Loucy (cell line): ENCODE data around the gene TANGO6.

Experiments
- H2AFZ ChIP-seq: fragments of 200-600 bp; sonication (generic); 2 replicates; pipeline ENCODE4 v1.6.0; 2016; ENCODE audit warnings: antibody characterized with exemption, mild to moderate bottlenecking, low read length, moderate library complexity
- H3F3A ChIP-seq: fragments of 200-600 bp; 2 replicates; pipeline ENCODE4 v1.6.0; 2016; ENCODE audit warnings: antibody characterized with exemption, low read depth, mild to moderate bottlenecking
- H3K27me3 ChIP-seq: fragments of 200-600 bp; sonication (generic); 2 replicates; pipeline ENCODE4 v1.6.1; 2014; ENCODE audit warnings: low read length, mild to moderate bottlenecking; ENCODE audit not compliant: insufficient read depth, poor library complexity, severe bottlenecking
- H3K36me3 ChIP-seq: fragments of 200-600 bp; sonication (generic); 2 replicates; pipeline ENCODE4 v1.6.1; 2016; ENCODE audit warnings: low read length; ENCODE audit not compliant: insufficient read depth
- H3K4me1 ChIP-seq: fragments of 200-600 bp; sonication (generic); 2 replicates; pipeline ENCODE4 v1.5.1; 2014; ENCODE audit warnings: low read length, mild to moderate bottlenecking; ENCODE audit not compliant: insufficient read depth, poor library complexity, severe bottlenecking
- H3K4me2 ChIP-seq: fragments of 200-600 bp; sonication (generic); 2 replicates; pipeline ENCODE4 v1.6.0; 2014; ENCODE audit warnings: antibody characterized with exemption, low read length, low read depth, mild to moderate bottlenecking; ENCODE audit not compliant: poor library complexity, severe bottlenecking
- H3K4me3 ChIP-seq: fragments of 200-600 bp; sonication (generic); 2 replicates; pipeline ENCODE4 v1.5.1; 2014; ENCODE audit warnings: low read length, mild to moderate bottlenecking, mixed read lengths; ENCODE audit not compliant: poor library complexity, severe bottlenecking
- H3K79me2 ChIP-seq: fragments of 200-600 bp; sonication (generic); 2 replicates; pipeline ENCODE4 v1.6.1; 2014; ENCODE audit warnings: low read length; ENCODE audit not compliant: insufficient read depth
- H3K9ac ChIP-seq: fragments of 200-600 bp; sonication (generic); 2 replicates; pipeline ENCODE4 v1.6.0; 2014; ENCODE audit warnings: mild to moderate bottlenecking, low read depth, low read length, moderate library complexity; ENCODE audit not compliant: poor library complexity, severe bottlenecking
- H3K9me2 ChIP-seq: fragments of 200-600 bp; sonication (generic); replicated peaks from 2 replicates; pipeline ENCODE4 v1.6.1; 2016; ENCODE audit warnings: low read depth, low read length, mixed read lengths
- H3K9me3 ChIP-seq: fragments of 200-600 bp; sonication (generic); 2 replicates; pipeline ENCODE4 v1.6.1; 2014; ENCODE audit warnings: mild to moderate bottlenecking, antibody characterized with exemption, low read length, low read depth; ENCODE audit not compliant: insufficient read depth
- H4K20me1 ChIP-seq: fragments of 200-600 bp; sonication (generic); 2 replicates; pipeline ENCODE4 v1.6.0; 2014; ENCODE audit warnings: antibody characterized with exemption, low read length, mild to moderate bottlenecking; ENCODE audit not compliant: insufficient read depth, poor library complexity, severe bottlenecking
- EZH2phosphoT487 ChIP-seq: fragments of 200-600 bp; IDR thresholded peaks from 2 replicates; pipeline ENCODE4 v1.6.1; 2018; ENCODE audit warnings: antibody characterized with exemption, mild to moderate bottlenecking, moderate library complexity, borderline replicate concordance
- TF ChIP-seq, protein P1 (sequence below): fragments of 200-600 bp; sonication (generic); conservative IDR thresholded peaks from 2 replicates; pipeline ENCODE4 v1.5.1; 2014; ENCODE audit warnings: mild to moderate bottlenecking, antibody characterized with exemption, low read length

The TANGO6 gene

DNA sequence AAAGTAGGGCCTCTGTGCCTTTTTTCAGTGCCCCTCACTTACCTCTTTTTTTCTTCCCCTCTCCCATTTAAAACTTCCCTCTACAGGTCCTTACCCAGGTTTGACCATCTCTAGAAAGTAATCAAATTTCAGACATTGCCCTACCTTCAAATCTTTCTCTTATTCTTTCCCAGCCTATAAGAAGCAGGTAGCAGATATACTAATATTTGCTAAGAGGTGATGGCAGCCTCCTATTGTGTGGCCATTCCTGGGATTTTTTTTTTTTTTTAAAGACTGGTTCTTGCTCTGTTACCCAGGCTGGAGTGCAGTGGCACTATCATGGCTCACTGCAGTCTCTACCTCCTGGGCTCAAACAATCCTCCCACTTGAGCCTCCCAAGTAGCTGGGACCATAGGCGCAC lies 151.0 kb downstream of the TANGO6 start:
- Histone ChIP-seq H2AFZ (no peak overlapping the region), H3K9me2 (no peaks in the 10 kb centered on the region), H3K9ac (no peak overlapping the region), H3K4me1 (no peaks in the 10 kb centered on the region), H4K20me1 (no peaks in the 10 kb centered on the region), H3K27me3 (no peaks in the 10 kb centered on the region), H3K36me3 (no peaks in the 10 kb centered on the region), H3K9me3 (no peaks in the 10 kb centered on the region), H3K4me2 (no peak overlapping the region), H3K4me3 (no peak overlapping the region), H3F3A (no peaks in the 10 kb centered on the region), H3K79me2 (no peaks in the 10 kb centered on the region)
- TF ChIP-seq EZH2phosphoT487: no peak
- TF ChIP-seq, protein P1, sequence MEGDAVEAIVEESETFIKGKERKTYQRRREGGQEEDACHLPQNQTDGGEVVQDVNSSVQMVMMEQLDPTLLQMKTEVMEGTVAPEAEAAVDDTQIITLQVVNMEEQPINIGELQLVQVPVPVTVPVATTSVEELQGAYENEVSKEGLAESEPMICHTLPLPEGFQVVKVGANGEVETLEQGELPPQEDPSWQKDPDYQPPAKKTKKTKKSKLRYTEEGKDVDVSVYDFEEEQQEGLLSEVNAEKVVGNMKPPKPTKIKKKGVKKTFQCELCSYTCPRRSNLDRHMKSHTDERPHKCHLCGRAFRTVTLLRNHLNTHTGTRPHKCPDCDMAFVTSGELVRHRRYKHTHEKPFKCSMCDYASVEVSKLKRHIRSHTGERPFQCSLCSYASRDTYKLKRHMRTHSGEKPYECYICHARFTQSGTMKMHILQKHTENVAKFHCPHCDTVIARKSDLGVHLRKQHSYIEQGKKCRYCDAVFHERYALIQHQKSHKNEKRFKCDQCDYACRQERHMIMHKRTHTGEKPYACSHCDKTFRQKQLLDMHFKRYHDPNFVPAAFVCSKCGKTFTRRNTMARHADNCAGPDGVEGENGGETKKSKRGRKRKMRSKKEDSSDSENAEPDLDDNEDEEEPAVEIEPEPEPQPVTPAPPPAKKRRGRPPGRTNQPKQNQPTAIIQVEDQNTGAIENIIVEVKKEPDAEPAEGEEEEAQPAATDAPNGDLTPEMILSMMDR: no peak

DNA sequence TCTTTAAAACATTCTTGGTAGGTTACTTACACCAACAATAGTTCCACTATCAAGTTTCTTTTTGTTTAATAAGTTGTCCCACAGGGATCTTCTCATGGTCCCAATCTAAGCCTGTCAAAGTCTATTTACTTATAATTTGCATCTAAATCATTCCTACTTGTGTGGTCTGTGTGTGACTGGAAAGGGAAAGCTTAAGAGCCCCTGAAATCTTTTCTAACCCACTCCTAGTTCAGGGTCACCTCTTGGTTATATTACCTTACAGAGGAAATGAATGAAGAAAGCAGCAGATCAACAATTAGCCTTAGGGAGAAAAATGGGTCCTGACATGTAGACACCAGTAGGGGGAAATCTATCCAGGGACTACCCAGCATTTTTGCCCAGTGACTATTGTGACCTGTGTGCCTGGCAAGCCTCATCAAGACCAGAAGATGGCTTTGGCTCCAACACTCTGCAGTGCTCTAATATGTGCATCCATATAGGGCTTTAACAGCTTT lies 151.7 kb downstream of the TANGO6 start:
- Histone ChIP-seq H3K4me3 (no peak overlapping the region), H3K9me3 (no peaks in the 10 kb centered on the region), H3K79me2 (no peaks in the 10 kb centered on the region), H3K4me1 (no peaks in the 10 kb centered on the region), H3F3A (no peaks in the 10 kb centered on the region), H3K9ac (no peak overlapping the region), H3K4me2 (no peak overlapping the region), H4K20me1 (no peaks in the 10 kb centered on the region), H3K27me3 (no peaks in the 10 kb centered on the region), H3K36me3 (no peaks in the 10 kb centered on the region), H2AFZ (no peak overlapping the region), H3K9me2 (no peaks in the 10 kb centered on the region)
- TF ChIP-seq EZH2phosphoT487: no peak
- TF ChIP-seq, protein P1: peak; percentile 61

DNA sequence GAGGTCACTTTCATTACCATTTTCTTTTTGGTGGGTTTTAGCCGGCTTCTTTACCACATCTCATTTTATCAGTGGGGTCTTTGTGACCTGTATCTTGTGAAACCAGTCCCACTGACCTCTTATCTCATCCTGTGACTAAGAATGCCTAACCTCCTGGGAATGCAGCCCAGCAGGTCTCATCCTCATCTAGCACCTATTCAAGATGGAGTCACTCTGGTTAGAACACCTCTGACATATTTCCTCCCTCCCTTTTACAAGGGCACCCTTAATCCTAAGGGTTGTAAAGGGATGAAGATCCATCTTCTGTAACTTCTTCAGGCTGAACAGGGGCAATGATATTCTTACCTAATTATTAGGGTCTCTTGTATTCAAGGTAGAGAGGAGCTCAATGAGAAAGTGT lies 154.2 kb downstream of the TANGO6 start:
- H2AFZ ChIP-seq: no peak overlapping the region
- no peak overlapping the region for H3K4me3 ChIP-seq
- no peaks in the 10 kb centered on the region for H3K9me2 ChIP-seq
- H3K36me3 ChIP-seq: no peaks in the 10 kb centered on the region
- H4K20me1 ChIP-seq: no peaks in the 10 kb centered on the region
- no peak overlapping the region for H3K4me2 ChIP-seq
- no peak overlapping the region for H3K9ac ChIP-seq
- H3K27me3 ChIP-seq: no peaks in the 10 kb centered on the region
- H3K4me1 ChIP-seq: no peaks in the 10 kb centered on the region
- H3K79me2 ChIP-seq: no peaks in the 10 kb centered on the region
- TF ChIP-seq EZH2phosphoT487: no peak
- TF ChIP-seq, protein P1: no peak
- no peaks in the 10 kb centered on the region for H3K9me3 ChIP-seq
- no peaks in the 10 kb centered on the region for H3F3A ChIP-seq
